GM21717 (cell line): ENCODE data around the gene BCL2L14.

Experiments used
- ATAC-seq: cut with Tn5 transposase; IDR thresholded peaks from one replicate; pipeline ENCODE4 v1.9.1; 2021; ENCODE audit warnings: mild to moderate bottlenecking, moderate library complexity; ENCODE audit not compliant: unreplicated experiment

BCL2L14 gene, protein sequence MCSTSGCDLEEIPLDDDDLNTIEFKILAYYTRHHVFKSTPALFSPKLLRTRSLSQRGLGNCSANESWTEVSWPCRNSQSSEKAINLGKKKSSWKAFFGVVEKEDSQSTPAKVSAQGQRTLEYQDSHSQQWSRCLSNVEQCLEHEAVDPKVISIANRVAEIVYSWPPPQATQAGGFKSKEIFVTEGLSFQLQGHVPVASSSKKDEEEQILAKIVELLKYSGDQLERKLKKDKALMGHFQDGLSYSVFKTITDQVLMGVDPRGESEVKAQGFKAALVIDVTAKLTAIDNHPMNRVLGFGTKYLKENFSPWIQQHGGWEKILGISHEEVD

GRCh38 chr12:12070674-12071656, at the start of gene BCL2L14:
BCL2L14 (plus strand) TSS chr12:12070939; CDS start chr12:12079306, 8,367 bp downstream.
- peak; percentile 80 for ATAC-seq

GRCh38 chr12:12022306-12022936, 48.3 kb upstream of the BCL2L14 start:
- ATAC-seq: no peak

DNA sequence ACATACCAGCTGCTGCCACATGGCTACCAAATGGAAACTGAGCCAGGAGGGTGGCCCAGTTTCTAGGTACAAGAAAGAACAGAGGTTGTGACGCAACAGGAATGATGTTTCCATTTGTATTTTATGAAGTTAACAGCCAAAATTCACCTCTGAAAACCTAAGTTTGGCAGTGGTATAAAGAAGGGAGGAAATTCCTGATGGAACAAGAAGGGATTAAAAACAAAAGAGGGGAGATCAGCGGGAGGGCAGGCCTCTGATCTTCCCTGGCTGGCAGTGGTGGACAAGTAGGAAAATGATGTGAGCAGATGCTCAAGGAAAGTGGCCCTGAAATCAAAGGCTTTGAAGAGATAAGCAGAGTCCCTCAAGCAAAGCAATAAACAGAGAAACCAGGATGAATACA, 47.3 kb upstream of the BCL2L14 start:
- no peak for ATAC-seq

GRCh38 chr12:12024911-12025682, 45.6 kb upstream of the BCL2L14 start:
- ATAC-seq: peak; percentile 80

DNA sequence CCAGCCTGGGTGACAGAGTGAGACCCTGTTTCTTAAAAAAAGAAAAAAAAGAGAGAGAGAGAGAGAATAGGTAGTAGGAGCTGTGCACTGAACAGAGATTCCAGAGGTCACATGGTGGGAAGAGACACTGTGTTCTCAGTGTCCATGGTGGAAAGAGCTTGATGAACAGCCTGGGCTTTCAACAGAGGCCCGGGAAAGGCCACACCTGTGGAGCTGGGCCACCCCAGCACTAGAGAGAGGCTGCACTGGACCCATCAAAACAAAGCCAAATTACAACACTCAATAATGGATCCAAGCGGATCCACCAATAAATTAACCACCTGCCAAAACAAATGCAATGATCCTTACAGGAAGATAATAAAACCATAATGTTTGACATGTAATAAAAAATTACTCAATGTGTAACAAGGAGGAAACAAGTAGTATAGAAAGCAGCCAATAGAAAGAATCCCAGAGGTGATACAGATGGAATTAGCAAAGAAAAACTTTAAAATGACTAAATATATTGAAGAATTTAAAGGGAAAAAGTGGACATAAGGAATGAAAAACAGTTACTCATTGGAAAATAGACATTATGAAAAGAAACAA, 44.8 kb upstream of the BCL2L14 start:
- ATAC-seq: no peak

DNA sequence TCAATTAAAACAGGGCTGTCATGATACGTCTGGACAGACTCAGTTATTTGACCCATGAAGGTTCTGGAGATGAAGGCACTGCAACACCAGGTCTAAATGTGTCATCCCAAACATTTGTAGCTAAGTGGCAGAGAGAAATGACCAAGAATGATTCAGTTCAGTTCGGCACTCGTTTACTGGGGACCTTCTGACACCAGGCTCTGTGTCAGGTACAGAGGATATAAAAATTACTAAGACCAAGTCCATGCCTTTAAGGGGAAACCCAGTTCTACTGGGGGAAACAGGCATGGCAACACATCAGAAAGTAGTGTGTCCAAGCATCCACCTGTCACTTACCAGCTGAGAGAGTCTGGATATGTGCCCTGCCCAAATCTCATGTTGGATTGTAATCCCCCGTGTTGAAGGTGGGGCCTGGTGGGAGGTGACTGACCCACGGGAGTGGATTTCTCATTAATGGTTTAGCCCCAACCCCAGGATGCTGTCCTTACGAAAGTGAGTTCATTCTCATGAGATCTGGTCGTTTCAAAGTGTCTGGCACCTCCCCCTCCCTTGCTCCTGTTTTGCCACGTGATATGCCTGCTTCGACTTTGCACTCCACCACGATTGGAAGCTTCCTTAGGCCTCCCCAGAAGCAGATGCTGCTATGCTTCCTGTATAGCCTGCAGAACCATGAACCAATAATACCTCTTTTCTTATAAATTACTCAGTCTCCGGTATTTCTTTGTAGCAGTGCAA, 41.9 kb upstream of the BCL2L14 start:
- ATAC-seq: no peak

DNA sequence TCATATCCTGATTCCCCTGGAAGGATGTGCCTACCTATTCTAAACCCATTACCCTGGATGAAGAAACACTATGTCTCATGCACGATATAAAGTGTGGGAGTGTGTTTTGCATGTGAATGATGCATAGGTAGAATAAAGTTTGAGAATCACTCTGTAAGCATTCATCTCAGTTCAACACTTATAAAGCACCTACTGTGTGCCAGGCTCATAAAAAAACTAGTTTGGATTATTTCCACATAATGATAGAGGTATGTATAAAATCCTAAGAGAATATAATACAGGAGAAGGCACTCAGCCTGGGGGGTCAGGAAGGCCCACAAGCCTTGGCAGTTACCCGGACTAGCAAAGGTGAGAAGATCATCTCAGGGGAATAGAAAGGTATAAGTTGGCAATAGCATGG, 41.1 kb upstream of the BCL2L14 start:
- no peak for ATAC-seq

DNA sequence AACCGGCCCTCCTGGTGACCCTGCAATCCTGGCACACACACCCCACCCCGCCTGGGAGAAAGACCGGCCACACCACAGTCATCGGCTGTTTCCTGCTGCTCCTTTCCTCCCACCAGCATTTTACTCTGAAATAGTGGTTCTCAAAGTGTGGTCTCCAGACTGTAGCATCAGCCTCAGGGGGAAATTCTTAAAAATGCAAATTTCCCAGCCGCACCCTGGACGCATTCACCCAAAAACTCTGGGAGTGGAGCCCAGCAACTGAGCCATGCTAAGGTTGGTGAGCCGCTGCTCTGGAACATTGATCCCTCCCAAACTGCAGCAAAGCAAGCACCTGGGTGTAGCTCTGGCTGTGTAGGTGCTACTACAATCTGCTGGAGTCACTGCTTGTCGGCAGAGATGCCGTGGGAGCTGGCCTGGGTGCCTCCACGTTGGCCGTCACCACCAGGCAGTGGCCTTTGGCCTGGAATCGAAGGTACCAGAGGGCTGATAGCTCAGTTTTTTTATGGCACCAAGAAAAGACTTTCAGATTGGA, 38.4 kb upstream of the BCL2L14 start:
- ATAC-seq: no peak

DNA sequence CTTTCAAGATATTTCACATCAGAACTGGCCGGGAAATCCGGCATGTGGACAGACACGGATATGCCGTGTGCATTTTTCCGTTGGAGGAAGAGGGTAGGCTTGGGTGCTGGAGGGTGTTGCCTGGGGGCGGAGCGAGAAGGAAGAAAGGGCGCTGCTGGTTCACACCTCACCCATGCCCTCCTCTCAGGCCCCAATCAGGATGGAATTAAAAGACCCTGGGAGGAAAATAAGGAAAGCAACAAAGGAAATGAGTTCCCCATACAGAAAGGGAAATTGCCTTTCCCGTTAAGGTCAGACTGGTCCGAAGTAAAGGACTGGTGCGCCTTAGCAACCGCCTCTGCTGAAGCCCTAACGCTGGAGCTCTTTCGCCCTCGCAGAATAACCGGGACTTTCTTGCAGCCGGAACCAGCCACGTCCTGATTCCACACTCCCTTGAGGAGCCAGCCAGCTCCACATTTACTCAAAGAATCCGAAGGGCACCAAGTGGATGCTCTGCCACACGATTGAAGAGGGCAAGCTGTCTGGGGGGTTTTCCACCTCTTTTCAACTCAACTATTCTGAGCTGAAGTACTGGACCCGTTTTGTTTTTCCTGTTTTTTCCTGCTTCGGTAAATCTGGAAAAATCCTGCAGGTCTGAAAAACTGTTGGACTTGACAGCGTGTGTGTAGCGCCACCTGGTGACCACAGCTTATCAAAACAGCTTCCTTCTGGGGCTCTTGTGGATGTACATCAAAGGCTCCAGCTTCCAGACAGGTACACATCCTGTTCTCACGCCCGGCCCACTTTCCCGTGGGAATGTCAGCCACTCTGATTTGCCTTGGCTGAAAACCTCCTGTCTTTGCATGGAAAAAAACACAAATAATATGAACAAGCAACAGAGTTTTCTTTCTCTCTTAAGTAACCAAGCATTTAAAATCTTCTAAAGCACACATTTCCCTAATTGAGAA, 37.6 kb upstream of the BCL2L14 start:
- no peak for ATAC-seq

- no peak for ATAC-seq
These were observed 36.9 kb upstream of the BCL2L14 start for GRCh38 chr12:12033824-12034223.

GRCh38 chr12:12034344-12034743, 36.4 kb upstream of the BCL2L14 start:
- ATAC-seq: no peak

- ATAC-seq: no peak
These were observed 35.5 kb upstream of the BCL2L14 start for GRCh38 chr12:12035229-12035628.

DNA sequence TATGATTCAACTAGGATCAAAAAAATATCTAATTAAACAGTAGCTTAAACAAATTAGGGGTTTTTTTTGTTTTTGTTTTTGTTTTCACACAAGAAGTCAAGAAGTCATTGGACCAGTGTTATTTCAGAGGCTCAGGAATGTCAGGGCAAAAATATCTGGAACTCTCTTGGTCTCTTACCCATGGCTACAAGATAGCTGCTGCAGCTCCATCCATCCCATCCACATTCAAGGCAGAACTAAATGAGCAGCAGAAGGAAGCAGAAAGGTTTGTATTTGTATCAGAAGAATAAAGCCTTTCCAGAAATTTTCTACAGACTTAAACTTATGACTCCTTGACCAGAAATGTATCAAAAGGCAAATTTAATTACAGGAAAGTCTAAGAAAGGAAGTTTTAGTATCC, 33.8 kb upstream of the BCL2L14 start:
- no peak for ATAC-seq

- ATAC-seq: no peak
These were observed 30.8 kb upstream of the BCL2L14 start for GRCh38 chr12:12039897-12040296.

GRCh38 chr12:12046401-12046800, 24.3 kb upstream of the BCL2L14 start:
- no peak for ATAC-seq

DNA sequence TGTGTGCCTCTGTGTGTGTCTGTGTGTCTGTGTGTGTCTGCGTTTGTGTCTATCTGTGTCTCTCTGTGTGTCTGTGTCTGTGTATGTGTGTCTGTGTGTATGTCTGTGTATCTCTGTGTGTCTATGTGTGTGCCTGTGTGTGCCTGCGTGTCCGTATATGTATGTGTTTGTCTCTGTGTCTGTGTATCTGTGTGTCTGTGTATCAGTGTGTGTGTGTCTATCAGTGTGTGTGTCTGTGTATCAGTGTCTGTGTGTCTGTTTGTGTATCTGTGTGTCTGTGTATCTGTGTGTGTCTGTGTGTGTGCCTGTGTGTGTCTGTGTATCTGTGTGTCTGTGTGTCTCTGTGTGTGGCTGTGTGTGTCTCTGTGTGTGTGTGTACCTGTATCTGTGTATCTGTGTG, 23.1 kb upstream of the BCL2L14 start:
- no peak for ATAC-seq

GRCh38 chr12:12048266-12048665, 22.5 kb upstream of the BCL2L14 start:
- no peak for ATAC-seq

DNA sequence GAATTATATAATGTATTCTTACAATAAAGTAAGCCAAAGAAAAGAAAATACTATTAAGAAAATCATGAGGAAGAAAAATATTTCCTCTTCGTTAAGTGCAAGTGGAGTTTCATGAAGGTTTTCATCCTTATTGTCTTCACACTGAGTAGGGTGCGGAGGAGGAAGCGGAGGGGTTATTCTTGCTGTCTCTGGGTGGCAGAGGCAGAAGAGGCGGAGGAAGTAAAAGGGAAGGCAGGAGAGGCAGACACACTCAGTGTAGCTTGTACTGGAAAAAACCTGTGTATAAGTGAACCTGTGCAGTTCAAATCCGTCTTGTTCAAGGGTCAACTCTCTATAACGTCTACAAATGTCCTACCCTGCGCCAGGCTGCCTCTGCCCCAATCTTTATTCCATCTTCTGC, 22.0 kb upstream of the BCL2L14 start:
- no peak for ATAC-seq
